Rectal smooth muscle tissue (tissue), 1 donor: ENCODE measurements around the gene HSPBAP1.

Experiments used
- H3K27ac ChIP-seq: one replicate; pipeline ENCODE4 v1.7.0; 2013; ENCODE audit warnings: low read depth, low read length, inconsistent platforms
- H3K27me3 ChIP-seq: one replicate; pipeline ENCODE4 v1.7.0; 2013; ENCODE audit warnings: low read length; ENCODE audit not compliant: control insufficient read depth, insufficient read depth
- H3K36me3 ChIP-seq: one replicate; pipeline ENCODE4 v1.7.0; 2013; ENCODE audit warnings: low read length; ENCODE audit not compliant: control insufficient read depth, insufficient read depth
- H3K4me1 ChIP-seq: one replicate; pipeline ENCODE4 v1.7.0; 2013; ENCODE audit warnings: low read length; ENCODE audit not compliant: control insufficient read depth, insufficient read depth
- H3K4me3 ChIP-seq: one replicate; pipeline ENCODE4 v1.7.0; 2013; ENCODE audit warnings: low read length
- H3K9ac ChIP-seq: one replicate; pipeline ENCODE4 v1.7.0; 2013; ENCODE audit warnings: low read length

Gene HSPBAP1, protein sequence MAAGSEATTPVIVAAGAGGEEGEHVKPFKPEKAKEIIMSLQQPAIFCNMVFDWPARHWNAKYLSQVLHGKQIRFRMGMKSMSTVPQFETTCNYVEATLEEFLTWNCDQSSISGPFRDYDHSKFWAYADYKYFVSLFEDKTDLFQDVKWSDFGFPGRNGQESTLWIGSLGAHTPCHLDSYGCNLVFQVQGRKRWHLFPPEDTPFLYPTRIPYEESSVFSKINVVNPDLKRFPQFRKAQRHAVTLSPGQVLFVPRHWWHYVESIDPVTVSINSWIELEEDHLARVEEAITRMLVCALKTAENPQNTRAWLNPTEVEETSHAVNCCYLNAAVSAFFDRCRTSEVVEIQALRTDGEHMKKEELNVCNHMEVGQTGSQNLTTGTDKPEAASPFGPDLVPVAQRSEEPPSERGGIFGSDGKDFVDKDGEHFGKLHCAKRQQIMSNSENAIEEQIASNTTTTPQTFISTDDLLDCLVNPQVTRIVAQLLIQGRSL

DNA sequence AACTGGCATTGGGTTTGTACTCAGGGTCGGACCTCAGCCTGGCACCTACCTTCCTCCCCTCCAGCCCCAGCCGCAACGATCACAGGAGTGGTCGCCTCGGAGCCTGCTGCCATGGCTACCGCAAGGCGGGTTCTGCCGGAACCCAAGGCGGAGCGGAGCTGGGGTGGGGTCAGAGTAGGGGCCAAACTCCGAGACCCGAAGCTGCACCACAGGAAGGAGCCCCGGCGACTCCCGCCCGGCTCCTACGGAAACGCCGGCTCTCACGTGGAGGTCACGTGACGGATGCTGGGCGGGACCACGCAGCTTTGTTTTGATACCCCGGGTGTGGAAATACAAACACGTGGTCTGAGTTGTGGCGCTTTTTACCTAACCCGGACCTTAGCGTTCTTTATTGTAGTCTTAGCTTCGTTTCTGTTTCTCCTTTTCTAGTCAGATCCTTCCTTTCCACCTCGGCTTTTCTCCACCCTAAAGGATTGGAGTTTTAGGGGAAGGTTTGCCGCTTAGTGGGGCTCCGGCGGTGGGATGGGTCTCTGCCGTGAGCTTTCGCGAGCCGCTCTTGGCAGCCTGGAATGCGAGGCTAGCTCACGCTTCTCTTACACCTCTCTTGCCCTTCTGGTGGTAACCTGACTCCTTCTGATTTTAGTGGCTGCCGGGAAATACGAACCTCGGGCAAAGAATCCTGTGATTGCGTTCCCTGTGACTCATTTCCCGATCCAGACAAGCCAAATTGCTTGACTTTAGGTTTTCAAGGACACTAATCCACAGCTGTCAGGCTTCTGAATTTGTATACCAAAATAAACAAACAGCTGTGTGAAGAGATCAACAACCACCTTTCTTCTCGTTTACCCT is at the start of gene HSPBAP1:
Gene HSPBAP1 (minus strand): TSS at position 264 of the 849 bp plus-strand sequence. CDS start 151 bp downstream, at position 113.
- H3K27ac ChIP-seq, result peak within 1 kb of the TSS; percentile 83
- no peaks in the 10 kb centered on the region for H3K36me3 ChIP-seq
- peaks cover 4% of the 10 kb centered on the region for H3K4me1 ChIP-seq
- no peaks in the 10 kb centered on the region for H3K27me3 ChIP-seq
- peak within 1 kb of the TSS; percentile 76 for H3K9ac ChIP-seq
- H3K4me3 ChIP-seq, result peak within 1 kb of the TSS; percentile 96

DNA sequence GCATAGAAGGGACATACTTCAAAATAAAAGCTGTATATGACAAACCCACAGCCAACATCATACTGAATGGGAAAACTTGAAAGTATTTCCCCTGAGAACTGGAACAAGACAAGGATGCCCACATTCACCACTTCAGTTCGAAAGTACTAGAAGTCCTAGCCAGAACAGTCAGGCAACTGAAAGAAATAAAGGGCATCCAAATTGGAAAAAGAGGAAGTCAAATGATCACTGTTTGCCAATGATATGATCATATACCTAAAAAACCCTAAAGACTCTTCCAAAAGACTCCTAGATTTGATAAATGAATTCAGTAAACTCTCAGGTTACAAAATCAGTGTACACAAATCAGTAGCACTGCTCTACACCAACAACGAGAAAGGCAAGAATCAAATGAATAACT is 42.0 kb upstream of the HSPBAP1 start:
- H3K4me1 ChIP-seq, result no peaks in the 10 kb centered on the region

DNA sequence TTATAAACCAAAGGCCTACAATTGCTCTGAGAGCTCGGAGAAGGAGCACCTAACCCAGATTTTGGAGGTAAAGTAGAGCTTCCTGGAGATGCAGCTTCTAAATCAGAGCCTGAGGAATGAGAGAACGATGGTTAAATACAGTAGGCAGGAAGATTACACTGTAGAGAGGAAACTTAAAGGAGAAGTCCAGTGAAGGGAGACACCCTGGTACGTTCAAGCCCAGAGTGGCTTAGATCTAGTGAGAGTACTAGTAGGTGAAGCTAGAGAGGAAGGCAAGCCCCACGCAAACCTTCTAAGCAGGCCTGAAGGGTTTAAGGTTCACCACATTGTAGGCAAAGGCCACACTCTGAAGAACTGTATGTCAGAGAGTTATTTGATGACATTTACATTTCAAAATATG is 34.6 kb upstream of the HSPBAP1 start:
- Histone ChIP-seq H3K27me3 (no peaks in the 10 kb centered on the region), H3K36me3 (peaks cover 2% of the 10 kb centered on the region), H3K27ac (no peak overlapping the region), H3K4me3 (no peak overlapping the region), H3K4me1 (no peaks in the 10 kb centered on the region), H3K9ac (no peak overlapping the region)

More for the DNA sequence above, 42.0 kb upstream of the HSPBAP1 start:
- Histone ChIP-seq H3K36me3 (peaks cover 2% of the 10 kb centered on the region), H3K27me3 (no peaks in the 10 kb centered on the region), H3K9ac (no peak overlapping the region), H3K27ac (no peak overlapping the region), H3K4me3 (no peak overlapping the region)

DNA sequence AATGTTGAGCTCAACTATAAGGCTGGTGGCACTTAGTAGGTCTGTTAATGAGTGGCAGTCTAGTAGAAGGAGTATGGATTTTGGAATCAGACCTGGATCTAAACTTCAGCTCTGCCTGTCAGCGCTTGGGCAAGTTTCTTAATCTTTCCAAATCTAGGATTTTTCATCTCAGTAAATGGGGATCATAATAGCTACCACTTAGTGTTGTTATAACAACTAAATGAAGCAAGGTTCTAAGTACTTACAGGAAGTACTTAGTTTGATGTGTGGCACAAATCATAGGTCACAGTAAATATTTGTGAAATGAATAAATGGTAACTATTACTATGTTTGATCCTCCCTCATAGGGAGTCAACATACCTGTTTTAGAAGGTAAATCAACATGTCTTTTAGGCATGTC is 32.6 kb upstream of the HSPBAP1 start:
- H3K4me1 ChIP-seq, result no peaks in the 10 kb centered on the region
- H3K27me3 ChIP-seq, result no peaks in the 10 kb centered on the region
- no peak overlapping the region for H3K27ac ChIP-seq
- no peaks in the 10 kb centered on the region for H3K36me3 ChIP-seq
- H3K9ac ChIP-seq, result no peak overlapping the region
- no peak overlapping the region for H3K4me3 ChIP-seq

DNA sequence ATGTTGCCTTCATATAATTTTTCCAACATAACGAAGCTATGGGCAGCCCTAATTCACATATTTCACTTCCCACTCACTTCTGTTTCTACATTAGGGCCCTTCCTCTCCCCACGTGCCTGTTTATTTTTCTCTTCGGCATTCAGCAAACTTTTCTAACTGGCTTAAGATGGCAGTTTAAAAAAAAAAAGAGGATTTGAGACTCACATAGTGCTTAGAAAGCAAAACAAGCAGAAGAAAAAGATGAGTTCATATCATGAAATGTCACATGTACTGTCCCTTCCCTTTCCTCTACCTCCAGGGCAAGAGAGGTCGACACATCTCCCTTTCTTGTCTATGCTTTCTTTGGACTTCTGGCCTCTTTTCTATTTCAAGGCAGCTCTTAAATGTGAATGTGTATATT is 31.8 kb upstream of the HSPBAP1 start:
- Histone ChIP-seq H3K27ac (no peak overlapping the region), H3K4me3 (no peak overlapping the region), H3K27me3 (no peaks in the 10 kb centered on the region), H3K4me1 (no peaks in the 10 kb centered on the region), H3K36me3 (no peaks in the 10 kb centered on the region), H3K9ac (no peak overlapping the region)

DNA sequence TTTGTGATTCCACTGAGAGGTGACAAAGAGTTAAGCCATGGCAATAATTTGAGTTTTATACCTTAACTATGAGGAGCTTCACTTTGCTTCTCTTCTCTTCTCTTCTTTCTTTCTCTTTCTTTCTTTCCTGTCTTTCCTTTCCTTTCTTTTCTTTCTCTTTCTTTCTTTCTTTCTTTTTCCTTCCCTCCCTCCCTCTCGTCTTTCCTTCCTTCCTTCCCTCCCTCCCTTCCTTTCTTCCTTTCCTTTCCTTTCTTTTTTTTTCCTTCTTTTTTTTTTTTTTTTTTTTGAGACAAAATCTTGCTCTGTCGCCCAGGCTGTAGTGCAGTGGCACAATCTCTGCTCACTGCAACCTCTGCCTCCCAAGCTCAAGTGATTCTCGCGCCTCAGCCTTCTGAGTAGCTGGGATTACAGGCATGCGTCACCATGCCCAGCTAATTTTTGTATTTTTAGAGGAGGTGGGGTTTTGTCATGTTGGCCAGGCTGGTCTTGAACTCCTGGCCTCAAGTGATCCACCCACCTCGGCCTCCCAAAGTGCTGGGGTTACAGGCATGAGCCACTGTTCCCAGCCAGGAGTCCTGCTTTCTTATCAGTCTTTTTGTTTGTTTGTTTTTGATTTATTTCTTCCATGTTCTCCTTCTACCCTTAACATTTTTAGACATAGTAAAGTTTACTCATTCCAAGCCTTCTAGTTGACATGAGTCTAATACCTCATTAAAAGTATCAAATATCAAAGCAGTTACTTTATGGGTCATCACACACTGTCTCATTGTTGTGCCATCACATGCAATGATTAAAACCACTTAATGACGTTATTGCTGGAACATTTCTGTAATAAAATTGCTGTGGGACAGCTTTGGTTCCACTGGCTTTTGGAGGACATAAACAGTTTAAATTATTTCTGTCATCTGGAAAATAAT is 31.1 kb upstream of the HSPBAP1 start:
- Histone ChIP-seq H3K4me1 (no peaks in the 10 kb centered on the region), H3K27me3 (no peaks in the 10 kb centered on the region), H3K36me3 (no peaks in the 10 kb centered on the region), H3K4me3 (no peak overlapping the region), H3K9ac (no peak overlapping the region), H3K27ac (no peak overlapping the region)

DNA sequence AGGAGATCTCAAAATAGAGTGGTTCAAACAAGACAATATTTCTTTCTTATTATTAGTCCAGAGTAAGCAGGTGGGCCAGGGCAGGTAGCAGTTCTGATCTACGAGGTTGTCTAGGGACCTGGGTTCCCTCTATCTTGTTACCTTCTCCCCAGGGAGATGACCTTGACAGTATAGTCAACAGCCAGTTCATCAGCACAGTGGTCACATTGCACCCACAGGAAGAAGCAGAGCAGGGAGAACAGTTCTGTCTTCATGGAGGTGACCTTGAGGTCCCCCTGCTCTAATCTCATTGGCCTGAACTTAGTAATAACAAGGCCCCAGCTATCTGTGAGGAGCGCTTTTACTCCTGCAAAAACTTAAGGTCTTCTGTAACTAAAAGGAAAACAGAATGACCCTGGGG is 23.0 kb upstream of the HSPBAP1 start:
- H3K4me3 ChIP-seq, result no peak overlapping the region
- no peaks in the 10 kb centered on the region for H3K4me1 ChIP-seq
- H3K9ac ChIP-seq, result no peak overlapping the region
- no peaks in the 10 kb centered on the region for H3K36me3 ChIP-seq
- no peak overlapping the region for H3K27ac ChIP-seq
- H3K27me3 ChIP-seq, result no peaks in the 10 kb centered on the region

DNA sequence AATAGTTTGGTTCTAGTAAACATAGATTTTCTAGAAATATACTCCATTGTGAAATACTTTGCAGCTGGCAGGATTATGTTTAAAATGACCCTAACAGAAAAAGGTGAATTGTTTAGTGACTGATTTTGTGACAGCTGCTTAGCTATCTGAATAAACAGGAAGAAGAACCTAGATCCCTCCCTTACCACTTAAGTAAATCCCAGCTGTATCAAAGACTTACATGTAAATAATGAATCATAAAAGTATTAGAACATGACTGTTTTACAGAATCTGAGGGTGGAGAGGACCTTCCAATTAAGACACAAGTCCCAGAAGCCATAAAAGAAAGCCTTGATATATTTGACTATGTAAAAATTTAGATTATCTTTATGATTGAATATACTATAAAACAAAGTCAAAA is 17.1 kb upstream of the HSPBAP1 start:
- H3K27ac ChIP-seq, result no peak overlapping the region
- no peaks in the 10 kb centered on the region for H3K4me1 ChIP-seq
- no peak overlapping the region for H3K9ac ChIP-seq
- H3K4me3 ChIP-seq, result no peak overlapping the region
- no peaks in the 10 kb centered on the region for H3K27me3 ChIP-seq
- H3K36me3 ChIP-seq, result no peaks in the 10 kb centered on the region

DNA sequence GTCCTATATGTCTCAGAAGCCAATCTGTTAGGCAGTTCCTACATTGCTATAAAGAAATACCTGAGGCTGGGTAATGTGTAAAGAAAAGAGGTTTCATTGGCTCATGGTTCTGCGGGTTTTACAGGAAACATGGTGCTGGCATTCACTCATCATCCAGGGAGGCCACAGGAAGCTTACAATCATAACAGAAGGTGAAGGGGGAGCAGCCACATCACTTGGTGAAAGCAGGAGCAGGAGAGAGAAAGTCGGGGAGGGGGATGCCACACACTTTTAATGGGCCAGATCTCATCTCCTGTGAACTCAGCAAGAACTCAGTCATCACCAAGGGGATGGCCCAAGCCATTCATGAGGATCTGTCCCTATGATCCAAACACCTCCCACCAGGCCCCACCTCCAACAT is 10.3 kb upstream of the HSPBAP1 start:
- no peak overlapping the region for H3K4me3 ChIP-seq
- H3K27me3 ChIP-seq, result no peaks in the 10 kb centered on the region
- H3K9ac ChIP-seq, result no peak overlapping the region
- no peaks in the 10 kb centered on the region for H3K36me3 ChIP-seq
- no peaks in the 10 kb centered on the region for H3K4me1 ChIP-seq
- H3K27ac ChIP-seq, result no peak overlapping the region

DNA sequence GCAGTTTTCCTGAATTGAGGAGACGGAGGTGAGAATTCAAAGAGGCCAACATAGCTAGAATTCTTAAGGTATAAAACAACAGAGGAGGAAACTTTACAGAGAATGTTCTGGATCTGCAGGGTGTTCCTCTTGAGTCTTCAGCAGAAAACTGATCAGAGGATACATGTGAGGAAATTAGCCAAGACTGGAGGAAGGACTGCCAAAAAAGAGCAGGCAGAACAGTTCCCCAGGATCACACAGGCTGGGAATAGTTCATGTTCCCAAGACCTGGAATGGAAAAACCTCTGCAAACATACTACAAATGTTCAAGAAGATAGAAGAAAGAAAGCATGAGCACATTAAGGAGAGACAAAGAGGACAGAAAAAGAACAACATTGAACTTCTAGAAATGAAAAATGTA is 8.7 kb upstream of the HSPBAP1 start:
- H3K27ac ChIP-seq, result no peak overlapping the region
- H3K4me1 ChIP-seq, result no peaks in the 10 kb centered on the region
- no peaks in the 10 kb centered on the region for H3K27me3 ChIP-seq
- H3K36me3 ChIP-seq, result no peaks in the 10 kb centered on the region
- no peak overlapping the region for H3K9ac ChIP-seq
- no peak overlapping the region for H3K4me3 ChIP-seq

DNA sequence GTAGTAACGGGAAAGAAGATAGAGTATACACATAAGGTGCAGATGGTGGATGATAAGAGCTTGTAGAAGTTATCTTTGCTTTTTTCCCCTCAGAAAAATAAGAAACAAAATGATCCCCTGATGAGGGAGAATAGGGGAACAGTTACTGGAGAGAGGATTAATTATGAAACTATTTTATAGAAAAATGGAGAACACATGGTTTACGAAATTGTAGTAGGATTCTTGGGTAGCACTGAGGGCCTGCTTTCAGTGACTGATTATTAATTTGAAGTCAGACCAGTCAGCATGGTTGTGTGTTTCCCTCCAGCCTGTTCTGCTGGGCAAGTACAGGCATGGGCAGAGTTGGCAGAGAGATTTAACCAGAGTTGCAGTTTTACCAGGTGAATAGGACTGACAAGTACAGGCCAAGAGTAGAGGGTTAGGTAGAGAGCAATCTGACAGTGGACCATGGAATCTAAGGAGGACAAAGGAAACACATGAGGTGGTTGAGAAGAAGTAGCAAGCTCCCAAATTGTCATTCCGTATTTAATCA is 7.1 kb upstream of the HSPBAP1 start:
- no peak overlapping the region for H3K9ac ChIP-seq
- no peak overlapping the region for H3K4me3 ChIP-seq
- H3K36me3 ChIP-seq, result no peaks in the 10 kb centered on the region
- no peaks in the 10 kb centered on the region for H3K27me3 ChIP-seq
- H3K27ac ChIP-seq, result no peak overlapping the region
- peaks cover 2% of the 10 kb centered on the region for H3K4me1 ChIP-seq

DNA sequence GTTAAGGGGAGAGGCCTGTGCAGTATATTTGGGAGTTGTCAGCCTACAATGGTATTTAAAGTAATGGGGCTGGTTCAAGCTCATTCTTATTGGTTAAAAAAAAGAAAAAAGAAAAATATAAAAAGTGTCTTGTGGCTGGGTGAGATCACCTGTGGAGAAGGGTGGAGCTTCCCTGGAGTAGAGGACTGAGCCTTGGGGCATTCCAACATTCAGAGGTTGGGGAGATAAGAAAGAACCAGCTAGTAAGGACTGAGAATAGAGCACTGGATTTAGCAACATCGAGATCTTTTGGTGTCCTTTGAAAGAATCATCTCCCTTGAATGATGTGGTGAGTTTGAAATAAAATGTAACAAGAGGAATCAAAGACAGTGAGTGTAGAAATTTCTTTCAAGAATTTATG is 6.4 kb upstream of the HSPBAP1 start:
- Histone ChIP-seq H3K4me1 (peaks cover 4% of the 10 kb centered on the region), H3K27me3 (no peaks in the 10 kb centered on the region), H3K4me3 (no peak overlapping the region), H3K9ac (no peak overlapping the region), H3K36me3 (no peaks in the 10 kb centered on the region), H3K27ac (no peak overlapping the region)
